Activated CD8-positive, alpha-beta memory T cell treated with anti-CD3 and anti-CD28 coated beads for 24 hours (primary cell): ENCODE data around the gene TSPAN9.

Experiments used
- DNase-seq: peaks from one replicate; pipeline ENCODE4 v3.0.0-alpha.2; 2020

Gene TSPAN9, protein sequence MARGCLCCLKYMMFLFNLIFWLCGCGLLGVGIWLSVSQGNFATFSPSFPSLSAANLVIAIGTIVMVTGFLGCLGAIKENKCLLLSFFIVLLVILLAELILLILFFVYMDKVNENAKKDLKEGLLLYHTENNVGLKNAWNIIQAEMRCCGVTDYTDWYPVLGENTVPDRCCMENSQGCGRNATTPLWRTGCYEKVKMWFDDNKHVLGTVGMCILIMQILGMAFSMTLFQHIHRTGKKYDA

GRCh38 chr12:3076730-3077571 is at the start of gene TSPAN9:
TSPAN9 (plus strand) TSS chr12:3077379; CDS start chr12:3201194, 123,815 bp downstream.
- peak; percentile 88 for DNase-seq

DNA sequence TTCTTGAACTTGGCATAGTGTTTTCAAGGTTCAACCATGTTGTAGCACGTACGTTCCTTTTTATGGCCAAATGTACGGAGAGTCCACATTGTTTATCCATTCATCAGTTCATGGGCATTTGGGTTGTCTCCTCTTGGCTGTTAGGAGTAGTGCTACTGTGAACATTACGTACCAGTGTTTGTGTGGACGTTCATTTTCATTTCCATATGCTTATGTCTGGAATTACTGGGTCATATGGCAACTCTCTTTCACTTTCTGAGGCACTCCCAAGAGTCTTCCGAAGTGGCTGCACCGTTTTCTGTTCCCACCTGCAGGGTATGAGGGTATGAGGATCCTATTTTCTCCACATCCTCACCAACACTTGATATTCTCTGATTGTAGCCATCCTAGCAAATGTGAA is 49.1 kb upstream of the TSPAN9 start:
- DNase-seq: no peak

- DNase-seq: no peak
These were observed 46.3 kb upstream of the TSPAN9 start for GRCh38 chr12:3030821-3031429.

GRCh38 chr12:3032161-3032560 is 45.0 kb upstream of the TSPAN9 start:
- no peak for DNase-seq

GRCh38 chr12:3032770-3033538 is 44.2 kb upstream of the TSPAN9 start:
- no peak for DNase-seq

DNA sequence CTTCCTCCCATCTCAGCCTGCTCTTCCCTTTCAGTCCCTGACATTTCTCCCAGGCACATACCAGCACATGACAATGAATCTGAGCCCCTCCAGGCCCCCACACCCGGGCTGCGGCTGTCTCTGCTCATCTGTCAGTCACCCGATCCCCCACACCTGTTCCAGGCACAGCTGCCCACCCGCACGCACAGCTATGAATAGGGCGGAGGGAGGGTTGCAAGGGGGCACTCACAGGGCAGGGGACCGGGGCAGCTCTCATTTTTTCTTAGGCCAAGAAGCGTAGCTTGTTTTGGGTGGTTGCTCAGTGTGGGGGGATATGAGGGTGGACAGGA is 43.7 kb upstream of the TSPAN9 start:
- no peak for DNase-seq

DNA sequence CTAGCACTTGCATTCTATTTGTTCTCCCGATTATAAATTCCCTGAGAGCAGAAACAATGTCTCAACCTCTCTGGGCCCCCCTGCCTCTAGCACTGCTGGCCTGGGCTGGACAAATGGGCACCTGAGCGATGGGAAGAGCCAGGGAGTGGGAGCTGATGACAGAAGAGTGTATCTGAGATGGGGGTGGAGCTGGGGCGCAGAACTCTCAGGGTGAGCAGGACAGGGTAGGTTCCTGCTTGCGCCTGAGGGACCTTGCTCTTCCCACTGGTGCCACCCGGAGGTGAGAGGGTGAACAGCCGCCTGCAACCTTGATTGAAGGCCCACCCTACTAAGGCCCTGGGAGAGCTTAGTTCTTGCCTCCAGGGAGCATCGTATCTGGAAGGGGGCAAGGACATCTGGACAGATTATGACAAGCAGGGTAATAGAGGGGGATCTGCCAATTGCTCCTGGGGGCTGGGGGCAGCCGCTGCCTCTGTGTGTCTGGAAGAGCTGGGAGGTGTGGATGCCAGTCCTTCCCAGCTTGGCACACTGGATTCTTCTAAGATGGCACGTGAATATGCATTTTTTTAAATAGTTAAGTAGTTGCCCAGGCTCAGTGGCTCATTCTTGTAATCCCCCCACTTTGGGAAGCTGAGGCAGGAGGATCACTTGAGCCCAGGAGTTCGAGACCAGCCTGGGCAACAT is 43.0 kb upstream of the TSPAN9 start:
- peak; percentile 66 for DNase-seq

GRCh38 chr12:3035171-3035570 is 42.0 kb upstream of the TSPAN9 start:
- DNase-seq: no peak

DNA sequence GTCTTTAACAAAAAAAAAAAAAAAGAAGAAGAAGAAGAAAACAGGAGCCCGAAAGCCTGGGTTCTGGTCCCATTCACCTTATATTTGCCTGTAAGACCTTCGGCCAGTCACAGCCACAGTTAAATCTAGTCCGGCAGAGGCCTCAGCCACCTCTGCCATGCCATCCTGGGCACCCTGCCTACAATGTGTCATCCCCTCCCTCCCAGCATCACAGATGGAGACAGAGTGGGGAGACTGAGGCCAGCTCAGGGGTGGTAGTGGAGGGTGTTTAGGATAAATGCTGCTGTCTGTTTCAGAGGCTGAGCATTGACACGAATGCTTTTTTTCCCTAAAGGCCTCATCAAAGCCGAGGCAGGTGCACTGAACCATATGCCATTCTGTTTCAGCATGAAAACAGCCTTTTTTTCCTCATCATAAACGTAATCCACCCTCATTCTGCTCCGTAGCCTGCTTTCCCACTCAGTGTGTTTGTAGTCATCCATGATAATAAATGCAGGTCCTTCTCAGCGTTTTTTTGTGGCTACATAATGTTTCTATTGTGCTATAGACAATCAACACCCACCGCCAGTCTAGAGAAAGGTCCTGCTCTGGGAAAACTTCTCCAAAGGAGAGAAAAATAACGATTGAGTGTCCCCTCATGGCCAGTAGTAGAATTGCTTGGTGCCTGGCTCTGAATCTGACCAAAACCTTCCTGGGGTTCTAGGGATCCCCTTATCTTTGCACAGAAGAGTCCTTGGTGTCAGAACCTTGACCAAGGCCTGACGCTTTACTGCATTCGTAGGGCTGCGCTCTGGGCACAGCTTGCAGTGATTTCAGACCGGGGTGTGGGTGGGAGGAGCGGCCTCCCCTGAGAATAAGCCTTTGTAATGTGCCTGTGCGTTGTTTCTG is 41.1 kb upstream of the TSPAN9 start:
- no peak for DNase-seq

- DNase-seq: no peak
These were observed 40.1 kb upstream of the TSPAN9 start for GRCh38 chr12:3036901-3037600.

DNA sequence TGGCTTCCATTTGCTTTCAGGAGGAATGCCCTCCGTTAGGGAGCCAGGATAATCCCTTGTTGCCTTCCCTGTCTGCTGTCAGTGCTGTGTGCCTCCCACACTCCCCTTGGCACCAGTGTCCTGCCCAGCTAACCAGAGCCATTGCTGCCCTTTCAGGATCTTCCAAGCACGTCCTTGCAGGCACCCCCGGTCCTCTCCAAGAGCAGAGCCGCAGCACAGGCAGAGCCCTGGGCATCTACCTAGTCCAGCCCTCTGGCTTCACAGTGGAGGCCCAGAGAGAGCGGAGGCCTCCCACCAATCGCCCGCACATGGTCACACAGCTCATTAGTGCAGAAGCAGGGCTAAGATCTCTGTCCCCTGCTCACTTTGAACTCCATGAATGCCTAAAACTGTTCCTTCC is 39.0 kb upstream of the TSPAN9 start:
- DNase-seq: no peak

DNA sequence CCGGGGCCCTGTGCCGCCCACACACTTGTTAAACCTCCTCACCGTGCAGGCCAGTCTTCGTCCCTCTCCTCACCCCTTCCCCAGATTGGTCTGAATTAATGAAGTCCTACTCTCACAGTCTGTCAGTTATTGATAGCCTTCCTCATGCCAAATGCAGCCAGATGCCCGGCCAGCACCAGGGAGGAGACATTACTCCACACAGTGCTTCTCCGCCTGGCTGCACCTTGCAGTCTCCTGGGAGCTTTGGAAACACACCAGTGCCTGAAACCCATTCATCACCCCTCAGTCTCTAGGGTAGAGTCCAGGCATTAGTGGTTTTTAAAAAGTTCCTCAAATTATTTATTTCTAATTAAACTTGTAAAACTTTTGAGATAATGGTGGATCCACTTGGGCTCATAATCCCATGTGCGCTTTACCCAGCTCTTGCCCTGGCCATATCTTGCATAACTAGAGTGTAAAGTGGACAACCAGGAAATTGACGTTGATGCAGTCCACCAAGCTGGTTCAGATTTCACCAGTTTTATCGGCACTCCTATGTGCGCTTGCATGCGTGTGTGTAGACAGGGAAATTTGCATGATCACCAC is 38.2 kb upstream of the TSPAN9 start:
- DNase-seq: no peak

- no peak for DNase-seq
These were observed 37.0 kb upstream of the TSPAN9 start for GRCh38 chr12:3040026-3040656.

GRCh38 chr12:3040663-3041544 is 36.3 kb upstream of the TSPAN9 start:
- no peak for DNase-seq

- DNase-seq: peak; percentile 63
These were observed 35.5 kb upstream of the TSPAN9 start for GRCh38 chr12:3041558-3042164.

DNA sequence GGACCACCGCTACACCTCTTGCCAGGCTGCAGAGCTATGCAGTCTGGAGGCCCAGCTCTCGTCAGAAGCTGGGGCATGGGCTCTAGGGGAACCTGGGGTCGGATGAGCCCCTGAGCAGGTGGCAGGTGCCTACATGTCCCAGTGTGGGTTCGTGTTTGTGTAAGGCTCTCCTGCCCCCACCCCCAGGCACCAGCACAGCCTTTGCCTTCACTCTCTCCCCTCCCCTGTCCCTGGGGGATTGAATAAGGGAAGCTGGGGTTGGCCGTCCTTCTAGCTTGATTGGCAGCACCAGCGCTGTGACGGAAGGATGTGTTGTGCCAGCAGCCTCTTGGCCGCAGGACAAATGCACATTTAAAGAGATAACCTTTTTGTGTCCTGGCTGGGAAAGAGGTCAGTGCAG is 34.8 kb upstream of the TSPAN9 start:
- DNase-seq: no peak

GRCh38 chr12:3042826-3043225 is 34.4 kb upstream of the TSPAN9 start:
- no peak for DNase-seq

- DNase-seq: no peak
These were observed 33.8 kb upstream of the TSPAN9 start for GRCh38 chr12:3043406-3043805.
